ENCODE measurements around the gene RFX8.
"Not testable (repeated sequence)": the region's sequence is repeated elsewhere in the genome, so short reads cannot be mapped to it uniquely, and the experiment has no call there.

RFX8 gene

DNA sequence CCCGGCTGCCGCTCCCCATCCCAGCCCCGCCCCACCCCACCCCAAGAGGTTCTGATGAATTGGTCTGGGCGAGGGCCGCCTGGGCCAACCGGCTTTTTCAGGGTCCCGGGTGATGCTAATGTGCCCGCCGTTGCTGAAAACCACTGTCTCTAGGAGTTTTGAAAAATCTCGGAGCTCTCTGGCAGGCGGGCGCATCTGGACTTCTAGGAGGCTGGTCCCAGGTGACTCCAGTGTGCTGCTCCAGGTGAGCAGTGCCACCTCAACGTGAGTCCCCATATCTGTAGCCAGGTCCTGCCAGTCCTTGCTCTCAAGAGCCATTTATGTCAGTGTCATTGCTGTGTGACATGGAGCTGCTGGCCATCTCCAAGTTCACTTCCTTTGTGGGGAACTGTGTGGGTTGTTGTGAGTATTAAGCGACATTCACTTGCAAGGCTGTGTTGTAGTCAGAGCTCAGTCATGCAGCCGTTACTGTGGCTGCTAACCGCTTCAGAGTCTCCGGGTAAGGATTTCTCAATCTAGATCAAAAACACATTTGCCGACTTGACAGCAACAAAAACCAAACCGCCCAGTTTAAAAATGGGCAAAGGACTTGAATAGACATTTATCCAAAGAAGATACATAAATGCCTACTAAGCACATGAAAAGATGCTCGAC lies at the start of gene RFX8:
Gene RFX8, minus strand, starts transcription at position 382 of the 654 bp plus-strand sequence. CDS start 8,264 bp downstream, outside the sequence.
- DNase-seq, result peak; percentile 64

DNA sequence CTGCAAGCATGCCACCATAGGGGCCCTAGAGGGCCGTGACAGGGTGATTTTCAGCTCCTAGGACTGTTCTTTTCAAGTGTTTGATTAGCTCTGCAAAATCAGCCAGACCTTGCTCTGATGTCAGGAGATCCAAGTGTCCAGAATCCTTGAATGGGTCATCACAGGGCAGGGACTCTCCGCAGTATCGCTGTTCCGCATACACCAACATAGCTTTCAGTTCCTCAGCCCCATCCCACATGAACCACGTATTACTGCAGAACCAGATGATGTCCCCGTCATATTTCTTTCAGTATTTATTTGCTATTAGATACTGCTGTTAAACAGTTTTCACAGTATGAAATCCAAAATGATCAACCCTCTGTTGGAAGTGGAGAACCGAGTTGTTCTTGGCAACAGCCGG lies 46.6 kb upstream of the RFX8 start:
- no peak for DNase-seq

DNA sequence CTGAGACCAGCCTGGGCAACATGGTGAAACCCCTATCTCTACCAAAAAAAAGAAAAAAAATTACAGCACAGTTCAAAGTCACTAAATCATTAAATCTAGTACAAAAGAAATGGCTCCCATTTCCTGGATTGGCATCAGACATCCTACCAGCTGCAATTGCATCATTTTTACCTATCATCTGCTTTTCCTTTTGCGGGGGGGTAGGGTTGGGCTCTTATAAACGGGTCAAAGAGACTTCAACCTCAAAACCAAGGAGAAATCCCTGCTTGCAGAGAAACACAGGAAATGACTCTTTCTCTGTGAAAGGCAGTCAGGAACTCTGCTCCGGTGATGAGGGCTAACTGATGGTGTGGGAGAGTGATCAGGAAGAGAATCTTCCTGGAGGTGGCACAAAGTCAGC lies 45.3 kb upstream of the RFX8 start:
- no peak for DNase-seq

DNA sequence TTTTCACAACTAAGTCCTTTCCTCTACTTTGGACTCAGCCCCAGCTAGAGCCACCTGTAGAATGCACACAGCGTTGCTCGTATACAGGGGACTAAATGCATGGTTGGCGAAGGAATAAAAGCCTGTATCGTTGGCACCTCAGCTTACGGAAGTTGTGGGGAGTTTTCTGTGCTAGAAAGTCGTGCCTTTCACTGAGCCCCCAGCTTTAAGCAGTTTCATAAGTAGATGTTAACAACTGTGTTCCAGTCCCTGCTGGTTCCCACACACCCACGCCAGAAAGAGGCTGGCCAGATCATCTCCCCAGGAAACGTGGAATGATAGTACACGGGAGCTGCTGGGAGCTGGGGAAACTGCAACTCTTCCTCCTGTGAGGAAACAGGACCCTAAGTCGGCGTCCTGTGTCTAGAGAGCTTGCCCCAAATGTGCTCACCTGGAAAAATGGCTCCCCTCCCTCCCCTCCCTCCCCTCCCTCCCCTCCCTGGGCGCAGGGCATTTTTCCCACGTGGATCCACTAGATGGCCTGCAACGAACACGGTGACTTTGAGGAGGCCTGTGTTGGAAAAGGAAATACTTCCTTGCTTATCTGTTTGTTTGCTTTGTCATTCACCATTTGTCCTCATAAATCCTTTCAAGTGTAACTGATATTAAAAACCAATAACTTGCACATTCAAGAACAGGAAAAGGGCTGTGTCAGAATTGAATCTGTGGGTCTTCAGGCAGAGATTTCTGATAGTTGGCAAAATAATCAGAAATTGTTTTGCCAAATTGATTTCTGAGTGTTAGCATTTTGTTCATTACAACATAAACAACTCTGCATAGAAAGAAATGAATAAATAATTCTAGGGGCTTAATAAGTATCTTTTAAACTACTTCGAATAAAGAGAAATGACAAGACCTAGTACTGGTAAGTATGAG lies 43.9 kb upstream of the RFX8 start:
- DNase-seq, result no peak

DNA sequence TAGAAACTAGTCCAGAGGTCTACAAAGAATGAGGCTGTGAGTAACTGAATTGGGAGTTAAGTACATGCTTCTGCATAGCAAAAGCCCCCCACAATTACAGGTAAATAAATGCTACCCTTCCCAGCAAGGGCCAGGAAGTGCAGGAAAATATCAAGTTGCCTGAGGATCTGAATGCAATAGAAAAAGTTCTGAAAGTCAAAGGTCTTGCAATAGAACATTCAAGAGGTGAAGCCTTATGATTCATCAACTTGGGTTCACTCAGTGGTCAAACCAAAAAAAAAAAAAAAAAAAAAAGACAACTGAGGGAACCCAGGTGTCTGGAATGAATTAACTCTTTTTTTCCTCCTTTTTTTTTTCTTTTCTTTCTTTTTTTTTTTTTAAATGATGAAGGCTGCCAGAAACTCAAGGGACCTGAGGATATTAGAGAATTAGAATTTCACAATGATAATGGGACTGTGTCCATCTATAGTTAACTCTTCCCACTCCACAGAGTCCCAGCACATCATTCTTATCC lies 42.9 kb upstream of the RFX8 start:
- no peak for DNase-seq

DNA sequence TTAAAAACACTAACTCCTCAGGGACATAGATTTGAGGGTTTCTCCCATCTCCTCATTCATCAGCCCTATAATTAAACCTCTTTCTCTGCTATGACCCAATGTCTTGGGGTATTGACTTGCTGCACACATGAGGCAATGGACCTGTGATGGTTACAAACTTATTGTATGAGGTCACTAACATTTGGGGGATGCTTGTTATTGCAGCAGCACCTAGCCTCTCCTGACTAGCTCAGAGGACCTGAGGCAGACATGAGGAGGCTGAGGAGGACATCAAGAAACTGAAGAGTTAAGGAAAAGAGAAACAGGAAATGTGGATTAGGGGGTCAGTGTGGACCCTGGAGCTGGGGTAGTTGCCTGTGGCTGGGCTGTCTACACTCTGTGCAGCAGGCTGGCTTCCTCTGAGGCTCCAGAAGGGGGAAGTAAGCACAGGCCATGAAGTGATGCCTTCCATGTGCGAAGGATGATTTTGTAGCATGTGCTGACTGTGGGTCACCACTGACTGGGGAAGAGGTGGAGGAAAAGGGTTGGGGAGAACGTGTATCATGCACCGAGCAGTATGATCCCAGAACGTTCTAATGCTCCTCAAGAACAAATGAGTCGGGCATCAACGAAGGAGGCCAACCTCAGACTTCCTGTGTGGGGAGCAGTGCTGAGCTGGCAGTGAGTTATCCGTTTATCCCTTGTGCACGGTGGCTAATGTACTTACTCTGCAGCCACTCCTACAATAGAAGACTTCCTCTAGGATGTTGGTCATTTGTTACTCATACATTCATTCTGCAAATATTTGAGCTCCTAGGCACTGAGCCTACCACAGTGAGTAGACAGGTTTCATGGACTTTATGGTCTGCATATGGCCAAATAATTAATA lies 42.1 kb upstream of the RFX8 start:
- DNase-seq, result peak; percentile 33

DNA sequence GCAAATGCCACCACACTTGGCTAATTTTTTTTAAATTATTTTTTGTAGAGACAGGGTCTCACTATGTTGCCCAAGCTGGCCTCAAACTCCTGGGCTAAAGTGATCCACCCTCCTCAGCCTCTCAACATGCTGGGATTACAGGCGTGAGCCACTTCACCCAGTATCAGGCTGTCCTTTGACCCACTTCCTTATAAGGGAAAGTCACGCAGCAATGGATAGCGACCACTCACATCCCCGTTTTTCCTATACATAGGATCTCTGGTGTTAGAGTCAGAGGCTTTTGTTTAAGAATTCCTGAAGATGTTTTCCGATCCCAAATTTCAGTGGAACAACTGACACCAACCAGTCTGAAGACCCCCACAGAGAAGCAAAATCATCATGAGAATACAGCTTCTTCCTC lies 41.4 kb upstream of the RFX8 start:
- no peak for DNase-seq

DNA sequence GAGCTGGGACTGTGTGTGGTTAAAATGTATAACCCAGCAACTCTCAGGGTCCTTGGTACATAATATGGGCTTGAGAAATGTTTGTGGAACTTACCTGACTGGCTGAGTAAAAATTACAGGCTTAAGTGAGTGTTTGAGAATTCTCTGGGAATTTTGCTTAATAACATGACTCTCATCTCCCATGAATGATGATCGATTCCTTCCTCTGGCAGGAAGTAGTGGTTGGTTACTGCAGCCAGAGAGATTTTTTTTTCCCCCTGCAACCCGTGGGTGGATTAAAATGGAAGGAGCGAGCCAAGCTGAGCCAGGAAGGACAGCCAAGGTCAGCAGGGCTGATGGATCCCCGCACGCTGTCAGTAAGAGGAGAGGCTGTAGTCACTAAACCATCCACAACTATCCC lies 40.6 kb upstream of the RFX8 start:
- DNase-seq, result no peak

DNA sequence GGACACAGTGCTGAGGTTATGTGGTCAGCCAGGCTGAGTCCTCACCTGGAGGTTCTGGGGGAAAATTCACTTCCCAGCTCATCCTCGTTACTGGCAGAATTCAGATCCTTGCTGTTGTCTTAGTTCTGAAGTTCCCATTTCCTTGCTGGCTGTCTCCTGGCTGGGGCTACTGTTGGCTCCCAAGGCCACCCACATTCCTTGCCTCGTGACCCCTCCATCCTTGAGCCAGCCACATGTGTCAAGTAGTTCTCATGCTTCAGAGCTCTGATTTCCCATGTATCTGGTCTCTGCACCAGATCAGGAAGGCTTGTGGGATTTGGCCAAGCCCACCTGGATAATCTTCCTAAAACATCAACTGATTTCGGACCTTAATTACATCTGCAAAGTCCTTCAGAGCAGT lies 38.1 kb upstream of the RFX8 start:
- no peak for DNase-seq

DNA sequence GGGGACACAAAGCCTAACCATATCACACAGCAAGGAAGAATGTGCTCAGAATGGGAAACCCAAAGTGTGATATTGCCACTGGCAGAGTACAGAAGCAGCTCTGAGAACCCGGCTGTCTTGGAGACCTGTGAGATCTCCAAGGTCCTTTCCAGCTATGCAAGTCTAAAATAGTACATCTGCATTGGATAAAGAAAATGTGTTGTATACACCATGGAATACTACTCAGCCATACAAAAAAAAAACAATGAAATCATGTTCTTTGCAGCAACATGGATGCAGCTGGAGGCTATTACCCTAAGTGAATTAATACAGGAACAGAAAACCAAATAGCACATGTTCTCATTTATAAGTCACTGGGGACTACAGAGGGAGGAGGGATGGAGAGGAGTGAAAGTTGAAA lies 36.5 kb upstream of the RFX8 start:
- no peak for DNase-seq

DNA sequence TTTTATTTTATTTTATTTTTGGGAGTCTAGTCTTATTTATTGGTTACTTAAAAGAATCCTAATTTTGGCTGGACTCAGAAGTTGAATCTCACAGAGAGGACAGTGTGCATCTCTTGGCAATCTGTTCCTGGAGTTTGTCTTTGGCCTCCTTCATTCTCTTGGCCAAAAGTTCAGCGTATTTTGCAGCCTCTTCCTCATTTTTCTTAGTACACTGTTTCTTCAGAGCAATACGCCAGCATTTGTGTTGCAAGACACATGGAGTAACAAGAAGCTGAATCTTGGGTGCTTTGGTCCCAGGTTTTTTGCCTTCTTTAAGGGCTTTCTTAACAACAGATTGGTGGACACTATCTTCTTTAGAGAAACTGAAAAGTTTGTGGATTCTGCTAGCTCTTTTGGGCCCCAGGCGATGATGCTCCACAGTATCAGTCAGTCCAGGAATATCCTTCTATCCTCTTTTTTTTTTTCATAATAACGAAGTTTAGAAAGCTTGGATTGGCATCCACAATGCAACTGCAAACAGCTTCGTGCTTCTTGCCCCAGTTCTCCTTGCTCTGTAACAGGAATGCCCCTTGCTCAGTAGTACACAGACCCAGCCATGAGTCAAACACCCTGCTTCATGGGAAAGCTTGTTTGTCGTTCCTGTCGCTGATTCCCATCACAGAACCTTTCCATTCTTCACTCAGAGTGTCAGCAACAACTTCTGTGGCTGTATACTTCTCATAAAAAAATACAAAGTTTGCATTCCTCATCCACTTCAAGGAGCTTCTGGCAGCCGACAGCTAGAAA lies 34.8 kb upstream of the RFX8 start:
- DNase-seq, result no peak

DNA sequence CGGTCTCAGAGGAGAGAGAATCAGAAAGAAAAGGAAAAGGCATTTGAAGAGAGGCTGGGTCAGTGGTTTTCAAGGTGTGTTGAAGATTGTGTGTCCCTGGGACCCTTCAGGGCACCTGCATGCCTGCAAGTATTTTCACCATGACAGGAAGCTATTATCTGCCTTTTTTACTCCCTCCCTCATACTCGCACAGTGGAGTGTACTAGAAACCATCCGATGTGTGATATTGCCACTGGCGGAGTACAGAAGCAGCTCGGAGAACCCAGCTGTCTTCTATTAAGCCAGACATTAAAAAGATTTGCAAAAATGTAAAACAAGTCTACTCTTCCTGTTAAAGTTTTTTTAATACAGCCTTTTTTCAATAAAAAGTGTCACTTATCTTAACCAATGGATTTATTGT lies 33.7 kb upstream of the RFX8 start:
- no peak for DNase-seq

DNA sequence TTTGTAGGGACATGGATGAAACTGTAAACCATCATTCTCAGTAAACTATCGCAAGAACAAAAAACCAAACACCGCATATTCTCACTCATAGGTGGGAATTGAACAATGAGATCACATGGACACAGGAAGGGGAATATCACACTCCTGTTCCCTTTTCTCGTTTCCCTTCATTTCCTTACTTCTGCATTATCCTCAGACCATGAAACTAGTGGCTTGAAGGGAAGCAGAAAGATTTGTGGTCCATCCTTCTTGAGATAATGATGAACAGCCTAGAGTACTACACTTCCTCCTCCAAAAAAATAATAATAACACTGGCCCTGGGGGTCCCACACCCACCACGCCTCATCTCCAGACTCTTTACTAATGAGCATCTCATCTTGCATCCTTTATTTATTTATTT lies 30.4 kb upstream of the RFX8 start:
- DNase-seq, result not testable (repeated sequence)

DNA sequence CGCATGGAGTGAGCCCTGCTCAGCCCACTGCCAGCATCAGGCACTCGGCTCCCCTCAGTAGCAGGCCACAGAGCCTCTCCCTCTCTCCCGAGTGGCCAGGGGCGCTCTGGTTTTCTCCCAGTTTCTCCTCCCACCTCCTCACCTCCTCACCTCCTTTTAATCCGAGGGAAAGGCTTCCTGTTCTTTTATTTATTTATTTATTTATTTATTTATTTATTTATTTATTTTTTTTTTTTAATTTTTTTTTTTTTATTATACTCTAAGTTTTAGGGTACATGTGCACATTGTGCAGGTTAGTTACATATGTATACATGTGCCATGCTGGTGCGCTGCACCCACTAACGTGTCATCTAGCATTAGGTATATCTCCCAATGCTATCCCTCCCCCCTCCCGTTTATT lies 29.8 kb upstream of the RFX8 start:
- DNase-seq, result not testable (repeated sequence)

DNA sequence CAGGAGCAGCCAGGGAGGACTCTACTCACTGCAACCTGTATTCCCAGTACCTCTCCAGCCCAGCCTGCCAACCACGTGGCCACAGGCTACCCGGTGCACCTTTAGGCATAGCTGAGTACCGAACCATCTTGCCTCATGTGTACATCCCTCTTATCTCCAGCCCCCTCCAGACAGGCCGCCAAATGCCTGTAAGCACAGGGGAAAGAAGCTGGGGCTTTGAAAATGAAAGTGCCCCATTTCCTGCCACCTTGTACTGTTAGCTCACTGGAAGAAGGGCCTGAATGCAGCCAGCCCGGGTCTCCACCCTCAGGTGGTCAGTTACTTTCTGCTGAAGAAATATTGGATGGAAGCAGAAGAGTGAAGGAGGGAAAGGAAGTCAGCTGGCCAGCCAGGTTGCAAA lies 27.2 kb upstream of the RFX8 start:
- peak; percentile 20 for DNase-seq

DNA sequence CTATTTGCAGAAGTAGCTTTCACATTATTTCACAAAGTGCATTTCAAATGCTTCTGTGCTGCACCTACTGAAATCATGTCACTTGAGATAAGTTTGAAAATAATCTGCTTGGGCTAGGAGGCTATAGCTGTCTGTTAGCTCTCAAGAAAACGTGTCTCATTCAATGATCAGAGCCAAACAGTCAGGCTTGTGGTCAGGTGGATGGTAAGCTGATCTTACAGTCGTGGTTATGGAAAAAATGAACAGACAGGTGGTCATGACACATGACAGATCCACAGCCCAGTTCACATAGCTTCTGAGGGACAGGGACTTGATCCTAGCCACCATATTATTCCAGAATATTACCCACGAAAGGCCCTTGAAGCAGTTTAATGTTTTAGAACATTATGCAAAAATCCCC lies 26.5 kb upstream of the RFX8 start:
- no peak for DNase-seq

DNA sequence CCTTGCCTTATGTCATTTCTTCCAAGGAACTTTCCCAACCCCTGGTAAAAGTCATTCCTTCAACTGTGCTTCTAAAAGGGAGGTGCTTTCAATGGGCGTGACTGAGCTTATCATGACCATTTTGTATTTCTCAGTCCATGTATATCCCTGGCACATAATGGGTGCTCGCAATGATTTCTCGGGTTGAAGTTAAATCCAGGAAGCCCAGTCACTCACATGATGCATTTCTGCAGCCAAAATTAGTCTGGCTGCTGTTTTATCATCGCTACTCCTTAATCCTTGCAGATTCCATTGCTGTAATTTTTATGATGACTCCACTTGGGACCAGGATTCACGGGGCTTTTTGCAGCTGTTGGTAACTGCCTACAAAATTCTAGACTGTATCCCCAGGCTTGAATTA lies 25.9 kb upstream of the RFX8 start:
- DNase-seq, result no peak

DNA sequence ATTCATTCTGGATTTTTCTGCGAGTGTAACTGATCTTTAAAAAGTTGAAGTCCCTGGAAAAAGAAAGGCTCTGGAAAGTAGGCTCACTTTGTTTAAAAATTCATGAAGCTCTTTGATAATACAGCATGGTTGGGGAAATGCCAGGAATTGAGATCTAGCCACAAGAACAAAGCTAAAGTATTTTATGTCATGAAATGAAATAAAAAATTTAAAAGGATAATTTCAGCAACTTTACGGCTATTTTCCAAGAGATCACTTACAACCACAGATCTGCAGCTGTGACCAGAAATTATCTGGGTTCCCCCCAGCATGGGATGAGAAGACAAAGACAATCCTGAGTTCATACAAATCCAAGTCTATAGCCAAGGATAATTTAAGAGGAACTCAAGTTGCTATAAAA lies 25.3 kb upstream of the RFX8 start:
- no peak for DNase-seq

DNA sequence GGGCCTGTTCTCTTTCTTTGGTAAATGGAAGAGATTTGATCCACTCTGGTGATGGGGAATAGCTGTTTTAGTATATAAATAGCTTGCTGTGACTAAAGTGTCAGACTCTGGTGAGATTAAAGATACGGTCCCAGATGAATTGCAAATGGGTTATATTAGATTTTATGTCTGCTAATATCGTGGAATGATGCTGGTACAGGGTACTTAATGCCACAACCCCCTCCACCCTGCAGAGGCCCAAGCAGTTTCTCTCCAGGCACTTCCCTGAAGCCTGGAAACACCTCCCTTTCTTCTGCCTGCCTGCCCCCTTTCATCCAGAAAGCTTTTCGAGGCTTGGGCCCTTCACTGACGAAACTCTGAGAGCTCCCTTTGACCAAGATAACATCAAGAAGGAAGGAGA lies 21.4 kb upstream of the RFX8 start:
- DNase-seq, result no peak

DNA sequence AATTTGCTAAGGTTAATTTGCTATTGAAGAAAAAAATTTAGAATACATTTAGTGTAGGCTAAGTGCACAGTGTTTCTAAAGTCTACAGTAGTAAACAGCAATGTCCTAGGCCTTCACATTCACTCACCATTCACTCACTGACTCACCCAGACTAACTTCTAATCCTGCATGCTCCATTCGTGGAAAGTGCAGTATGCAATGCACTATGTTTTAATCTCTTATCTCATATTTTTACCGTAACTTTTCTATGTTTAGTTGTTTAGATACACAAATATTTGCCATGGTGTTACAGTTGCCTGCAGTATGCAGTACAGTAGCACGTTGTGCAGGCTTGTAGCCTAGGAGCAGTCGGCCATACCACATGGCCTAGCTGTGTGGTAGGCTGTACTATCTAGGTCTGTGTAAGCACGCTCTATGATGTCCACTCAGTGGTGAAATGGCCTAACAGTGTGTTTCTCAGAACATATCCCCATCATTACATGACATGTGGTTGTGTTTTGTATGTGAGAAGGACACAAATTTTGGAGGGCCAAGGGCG lies 18.1 kb upstream of the RFX8 start:
- no peak for DNase-seq

DNA sequence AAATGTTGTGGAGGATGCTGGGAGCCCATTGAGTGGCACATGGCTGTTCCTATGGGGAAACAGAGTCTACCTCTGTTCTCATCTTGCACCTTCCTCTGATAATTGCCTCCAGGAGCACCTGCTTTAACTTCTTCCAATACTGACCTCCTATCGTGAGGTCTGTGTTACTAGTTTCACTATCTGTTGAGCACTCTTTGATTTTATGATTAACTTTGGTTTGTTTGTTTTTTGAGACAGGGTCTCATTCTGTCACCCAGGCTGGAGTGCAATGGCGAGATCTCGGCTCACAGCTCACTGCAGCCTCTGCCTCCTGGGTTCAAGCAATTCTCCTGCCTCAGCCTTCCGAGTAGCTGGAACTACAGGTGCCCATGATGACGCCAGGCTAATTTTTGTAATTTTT lies 12.1 kb upstream of the RFX8 start:
- DNase-seq, result no peak

DNA sequence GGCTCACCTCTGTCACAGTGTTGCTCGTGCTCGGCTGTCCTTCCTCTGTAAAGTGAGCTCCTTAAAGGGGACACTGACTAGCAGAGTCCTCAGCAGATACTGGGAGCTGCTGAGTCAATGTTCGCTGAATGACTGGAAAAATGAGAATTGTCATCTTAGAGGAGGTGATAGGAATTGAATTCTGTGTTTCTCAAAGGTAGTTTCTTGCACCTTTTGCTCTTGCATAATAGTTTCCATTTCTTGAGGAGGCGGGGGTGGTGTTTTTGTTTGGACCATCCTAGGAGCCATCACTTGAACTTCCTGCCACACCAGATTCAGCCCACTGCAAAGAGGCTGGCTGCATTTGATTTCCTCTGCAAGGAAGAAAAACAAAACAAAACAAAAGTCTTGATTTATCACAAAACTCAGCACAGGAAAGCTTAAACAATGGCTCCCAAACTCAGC lies 11.4 kb upstream of the RFX8 start:
- peak; percentile 31 for DNase-seq

Measured in CD4-positive, alpha-beta T cell treated with Interleukin-6 for 4 hours (primary cell).